Left ventricle myocardium inferior (tissue), 1 donor: ENCODE results near the gene RNF11. TPM values are rescaled to one million over a fixed set of nuclear protein-coding genes. Genes with fewer than 3 reads are reported as not detected.

ENCODE experiments used
- DNase-seq: peaks from one replicate; pipeline ENCODE4 v3.0.0-alpha.2; 2020
- H3K27ac ChIP-seq: fragments of 200-600 bp; replicated peaks from 2 replicates; pipeline ENCODE4 v1.8.0; 2021
- H3K27me3 ChIP-seq: fragments of 200-600 bp; 2 replicates; pipeline ENCODE4 v1.8.0; 2021; ENCODE audit warnings: low read depth
- H3K36me3 ChIP-seq: fragments of 200-600 bp; 2 replicates; pipeline ENCODE4 v1.8.0; 2021
- H3K4me1 ChIP-seq: fragments of 200-600 bp; 2 replicates; pipeline ENCODE4 v1.8.0; 2021
- H3K4me3 ChIP-seq: fragments of 200-600 bp; 2 replicates; pipeline ENCODE4 v1.8.0; 2021; ENCODE audit warnings: mild to moderate bottlenecking, moderate library complexity
- H3K9me3 ChIP-seq: fragments of 200-600 bp; replicated peaks from 2 replicates; pipeline ENCODE4 v1.8.0; 2021
- intact Hi-C: fragments of 100-400 bp; cut with micrococcal nuclease; formaldehyde crosslinking; loops from one replicate; pipeline ENCODE4 v1.11.0; 2022
- total RNA-seq: library from RNA; stranded (reverse); fragmentation: NEBNext Ultra II Directional; extraction: Animal tissue kit (Norgen Biotek cat#: 25700); gene quantifications from one replicate; pipeline ENCODE4 v1.2.1, GENCODE V29; 2021
- TF ChIP-seq, protein P1 (sequence below): fragments of 200-600 bp; IDR thresholded peaks from 2 replicates; pipeline ENCODE4 v1.8.0; 2021; ENCODE audit warnings: antibody characterized with exemption, mild to moderate bottlenecking, borderline replicate concordance
- donor health status: DM: no; HTN: yes; CAD: no; lungs with severe emphysema.

Gene RNF11
- total RNA-seq, 1 donor from 2014 or later = 116 TPM

GRCh38 chr1:51316113-51316845 is 80.2 kb downstream of the RNF11 start:
- H3K9me3 ChIP-seq = no peaks in the 10 kb centered on the region
- no peak overlapping the region for H3K27ac ChIP-seq
- DNase-seq = no peak
- no peak overlapping the region for H3K4me3 ChIP-seq
- intact Hi-C loops = no loop called here
- TF ChIP-seq, protein P1, sequence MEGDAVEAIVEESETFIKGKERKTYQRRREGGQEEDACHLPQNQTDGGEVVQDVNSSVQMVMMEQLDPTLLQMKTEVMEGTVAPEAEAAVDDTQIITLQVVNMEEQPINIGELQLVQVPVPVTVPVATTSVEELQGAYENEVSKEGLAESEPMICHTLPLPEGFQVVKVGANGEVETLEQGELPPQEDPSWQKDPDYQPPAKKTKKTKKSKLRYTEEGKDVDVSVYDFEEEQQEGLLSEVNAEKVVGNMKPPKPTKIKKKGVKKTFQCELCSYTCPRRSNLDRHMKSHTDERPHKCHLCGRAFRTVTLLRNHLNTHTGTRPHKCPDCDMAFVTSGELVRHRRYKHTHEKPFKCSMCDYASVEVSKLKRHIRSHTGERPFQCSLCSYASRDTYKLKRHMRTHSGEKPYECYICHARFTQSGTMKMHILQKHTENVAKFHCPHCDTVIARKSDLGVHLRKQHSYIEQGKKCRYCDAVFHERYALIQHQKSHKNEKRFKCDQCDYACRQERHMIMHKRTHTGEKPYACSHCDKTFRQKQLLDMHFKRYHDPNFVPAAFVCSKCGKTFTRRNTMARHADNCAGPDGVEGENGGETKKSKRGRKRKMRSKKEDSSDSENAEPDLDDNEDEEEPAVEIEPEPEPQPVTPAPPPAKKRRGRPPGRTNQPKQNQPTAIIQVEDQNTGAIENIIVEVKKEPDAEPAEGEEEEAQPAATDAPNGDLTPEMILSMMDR = no peak
- H3K36me3 ChIP-seq = peaks cover 5% of the 10 kb centered on the region
- H3K4me1 ChIP-seq = no peaks in the 10 kb centered on the region
- H3K27me3 ChIP-seq = no peaks in the 10 kb centered on the region

- H3K27ac ChIP-seq = no peak overlapping the region
- TF ChIP-seq, protein P1 = no peak
- no peaks in the 10 kb centered on the region for H3K4me1 ChIP-seq
- DNase-seq = no peak
- intact Hi-C loops = no loop called here
- H3K27me3 ChIP-seq = no peaks in the 10 kb centered on the region
- peaks cover 3% of the 10 kb centered on the region for H3K36me3 ChIP-seq
- no peak overlapping the region for H3K4me3 ChIP-seq
- no peaks in the 10 kb centered on the region for H3K9me3 ChIP-seq
Observed at GRCh38 chr1:51316846-51317120, 80.7 kb downstream of the RNF11 start.

GRCh38 chr1:51317798-51318197 is 81.7 kb downstream of the RNF11 start:
- H3K4me3 ChIP-seq = no peak overlapping the region
- no peaks in the 10 kb centered on the region for H3K4me1 ChIP-seq
- no peaks in the 10 kb centered on the region for H3K27me3 ChIP-seq
- DNase-seq = no peak
- no peaks in the 10 kb centered on the region for H3K9me3 ChIP-seq
- no peak overlapping the region for H3K27ac ChIP-seq
- H3K36me3 ChIP-seq = no peaks in the 10 kb centered on the region
- TF ChIP-seq, protein P1 = no peak
- intact Hi-C loops = no loop called here

DNA sequence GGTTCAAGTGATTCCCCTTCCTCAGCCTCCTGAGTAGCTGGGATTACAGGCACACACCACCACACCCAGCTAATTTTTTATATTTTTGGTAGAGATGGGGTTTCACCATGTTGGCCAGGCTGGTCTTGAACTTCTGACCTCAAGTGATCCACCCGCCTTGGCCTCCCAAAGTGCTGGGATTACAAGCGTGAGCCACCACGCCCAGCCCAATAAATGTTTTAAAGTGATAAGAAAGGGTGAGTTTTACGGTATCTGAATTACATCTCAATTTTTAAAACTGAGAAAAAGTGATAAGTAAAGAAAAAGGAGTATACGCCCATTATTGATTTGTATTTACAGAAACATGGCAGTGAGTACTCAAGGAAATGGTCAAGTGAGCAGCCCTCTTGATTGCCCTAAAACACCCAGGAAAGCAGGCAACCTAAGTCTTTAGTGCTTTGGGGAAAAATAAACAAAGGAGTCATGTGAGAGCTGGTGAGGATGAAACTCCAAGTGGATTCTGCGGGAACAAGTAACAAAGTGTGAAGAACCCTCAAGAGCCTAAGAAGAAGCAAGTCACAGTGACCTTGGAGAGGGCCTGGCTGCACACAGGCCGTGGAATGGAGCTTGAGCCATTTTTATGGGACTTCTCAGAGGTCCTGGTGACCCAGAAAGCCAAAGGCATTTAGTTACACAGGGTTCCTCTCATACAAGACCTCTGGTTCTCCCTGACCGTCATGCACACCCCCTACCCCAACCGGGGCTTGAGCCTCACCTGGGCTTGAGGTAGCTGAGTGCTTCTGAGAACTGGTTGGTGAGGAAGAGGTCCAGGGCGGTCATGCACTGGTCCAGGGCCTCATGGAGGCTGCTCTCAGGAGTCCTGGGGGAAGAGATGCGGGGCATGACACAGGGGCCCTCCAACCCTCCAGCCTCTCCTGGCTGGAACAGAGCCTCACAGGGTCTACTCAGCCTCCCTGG is 85.2 kb downstream of the RNF11 start:
- Histone ChIP-seq H3K9me3 (no peaks in the 10 kb centered on the region), H3K4me3 (no peak overlapping the region), H3K27me3 (no peaks in the 10 kb centered on the region), H3K27ac (no peak overlapping the region), H3K36me3 (no peaks in the 10 kb centered on the region), H3K4me1 (peaks cover 11% of the 10 kb centered on the region)
- TF ChIP-seq, protein P1 = no peak
- no peak for DNase-seq
- intact Hi-C loops = no loop called here

DNA sequence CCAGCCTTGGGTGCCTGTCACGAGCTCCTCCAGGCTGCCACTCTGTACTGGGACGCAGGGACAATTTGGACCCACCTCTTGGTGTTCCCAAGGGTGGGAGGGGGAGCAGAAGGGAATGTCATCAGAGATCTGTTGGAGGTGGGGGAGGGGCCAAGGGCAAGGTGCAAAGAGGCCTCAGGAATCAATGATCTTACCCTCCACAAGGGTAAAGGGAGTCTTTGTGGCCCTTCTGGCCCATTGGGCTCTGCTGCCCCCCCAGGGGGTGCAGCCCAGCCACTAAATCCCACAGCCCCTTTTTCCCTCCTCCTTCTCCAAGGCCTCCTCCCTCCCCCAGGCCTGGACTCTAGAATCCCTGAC is 85.8 kb downstream of the RNF11 start:
- intact Hi-C loops = no loop called here
- H3K9me3 ChIP-seq = no peaks in the 10 kb centered on the region

More for the DNA sequence above, 85.8 kb downstream of the RNF11 start:
- no peak for DNase-seq
- TF ChIP-seq, protein P1 = no peak
- H3K4me1 ChIP-seq = peaks cover 15% of the 10 kb centered on the region
- no peak overlapping the region for H3K4me3 ChIP-seq
- H3K36me3 ChIP-seq = no peaks in the 10 kb centered on the region
- H3K27ac ChIP-seq = no peak overlapping the region
- peaks cover 3% of the 10 kb centered on the region for H3K27me3 ChIP-seq
